ENCODE results near the gene SSNA1.

- TF ChIP-seq CTCF (conservative IDR thresholded peaks at IDR 0.05 in 1 of 2, IDR thresholded peaks at IDR 0.05 in 1 of 2; ENCODE audit: extremely low read depth in 1 of 2, insufficient read depth in 1 of 2, low read depth in 1 of 2, low read length in 2 of 2) (no peak), EZH2 (IDR thresholded peaks at IDR 0.05; ENCODE audit: borderline replicate concordance, low read length) (no peak)
Measured at GRCh38 chr9:137146527-137146918, 42.0 kb upstream of the SSNA1 start.
